ENCODE results near the gene MAGI1. TPM values are rescaled to one million over a fixed set of nuclear protein-coding genes. Genes with fewer than 3 reads are reported as not detected.

MAGI1 gene
- total RNA-seq, 1 donor from 2014 or later, result 5.0 TPM

GRCh38 chr3:65808824-65809223, 229.9 kb downstream of the MAGI1 start:
- Histone ChIP-seq H3K4me3 (ENCODE audit: low read depth, low read length) (no peak overlapping the region), H3K36me3 (ENCODE audit: control insufficient read depth, insufficient read depth, low read length) (no peaks in the 10 kb centered on the region), H3K27me3 (ENCODE audit: control insufficient read depth, insufficient read depth, low read length) (no peaks in the 10 kb centered on the region)
- DNase-seq (ENCODE audit: low read depth) (no peak), FAIRE-seq (no peak)
- no peak for TF ChIP-seq CTCF (IDR thresholded peaks at IDR 0.05; ENCODE audit: insufficient read depth, low read length, severe bottlenecking)

DNA sequence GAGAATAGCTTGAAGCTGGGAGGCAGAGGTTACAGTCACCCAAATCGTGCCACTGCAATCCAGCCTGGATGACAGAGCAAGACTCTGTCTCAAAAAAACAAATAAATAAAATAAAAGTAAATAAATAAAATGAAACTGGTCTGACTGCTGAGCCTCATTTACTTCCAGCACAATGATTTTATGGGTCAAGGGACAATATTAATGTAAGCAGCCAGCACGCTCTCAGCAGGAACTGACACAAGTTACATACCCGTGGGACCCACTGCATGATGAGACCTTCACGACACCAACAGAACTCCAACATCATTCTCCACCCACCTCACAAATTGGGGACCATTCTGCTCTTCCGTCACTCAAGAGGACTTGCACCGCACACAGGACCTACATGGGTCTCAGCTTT, 230.3 kb downstream of the MAGI1 start:
- FAIRE-seq, result no peak
- TF ChIP-seq CTCF (IDR thresholded peaks at IDR 0.05; ENCODE audit: insufficient read depth, low read length, severe bottlenecking), result no peak
- Histone ChIP-seq H3K27me3 (ENCODE audit: control insufficient read depth, insufficient read depth, low read length) (no peaks in the 10 kb centered on the region), H3K4me3 (ENCODE audit: low read depth, low read length) (no peak overlapping the region), H3K36me3 (ENCODE audit: control insufficient read depth, insufficient read depth, low read length) (no peaks in the 10 kb centered on the region)
- no peak for DNase-seq (ENCODE audit: low read depth)

DNA sequence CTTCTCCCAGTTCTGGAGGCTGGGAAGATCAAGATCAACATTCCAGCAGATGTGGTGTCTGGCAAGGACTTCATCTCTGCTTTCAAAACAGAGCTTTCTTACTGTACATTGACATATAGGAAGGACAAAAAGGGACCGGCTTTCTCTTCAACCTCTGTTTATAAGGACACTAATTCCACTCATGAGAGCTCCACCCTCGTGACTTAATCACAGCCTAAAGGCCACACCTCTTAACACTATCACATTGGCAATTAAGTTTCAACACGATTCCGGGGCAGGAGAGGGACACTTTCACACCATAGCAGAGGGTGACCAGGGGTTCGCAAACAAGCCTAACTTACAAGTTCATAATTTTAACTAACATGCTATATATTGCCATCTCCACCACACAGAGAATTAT, 231.5 kb downstream of the MAGI1 start:
- TF ChIP-seq CTCF (IDR thresholded peaks at IDR 0.05; ENCODE audit: insufficient read depth, low read length, severe bottlenecking), result no peak

GRCh38 chr3:65806600-65806999, 232.1 kb downstream of the MAGI1 start:
- H3K27me3 ChIP-seq (ENCODE audit: control insufficient read depth, insufficient read depth, low read length), result no peaks in the 10 kb centered on the region
- no peak for TF ChIP-seq CTCF (IDR thresholded peaks at IDR 0.05; ENCODE audit: insufficient read depth, low read length, severe bottlenecking)
- FAIRE-seq (no peak), DNase-seq (ENCODE audit: low read depth) (no peak)
- no peak overlapping the region for H3K4me3 ChIP-seq (ENCODE audit: low read depth, low read length)
- H3K36me3 ChIP-seq (ENCODE audit: control insufficient read depth, insufficient read depth, low read length), result no peaks in the 10 kb centered on the region

More for the DNA sequence above, 231.5 kb downstream of the MAGI1 start:
- DNase-seq (ENCODE audit: low read depth) (no peak), FAIRE-seq (no peak)
- Histone ChIP-seq H3K27me3 (ENCODE audit: control insufficient read depth, insufficient read depth, low read length) (no peaks in the 10 kb centered on the region), H3K36me3 (ENCODE audit: control insufficient read depth, insufficient read depth, low read length) (no peaks in the 10 kb centered on the region), H3K4me3 (ENCODE audit: low read depth, low read length) (no peak overlapping the region)

GRCh38 chr3:65796676-65797075, 242.0 kb downstream of the MAGI1 start:
- H3K36me3 ChIP-seq (ENCODE audit: control insufficient read depth, insufficient read depth, low read length), result no peaks in the 10 kb centered on the region
- TF ChIP-seq CTCF (IDR thresholded peaks at IDR 0.05; ENCODE audit: insufficient read depth, low read length, severe bottlenecking), result no peak
- H3K4me3 ChIP-seq (ENCODE audit: low read depth, low read length), result no peak overlapping the region
- H3K27me3 ChIP-seq (ENCODE audit: control insufficient read depth, insufficient read depth, low read length), result no peaks in the 10 kb centered on the region
- FAIRE-seq (no peak), DNase-seq (ENCODE audit: low read depth) (no peak)

GRCh38 chr3:65795166-65795565, 243.6 kb downstream of the MAGI1 start:
- H3K36me3 ChIP-seq (ENCODE audit: control insufficient read depth, insufficient read depth, low read length), result no peaks in the 10 kb centered on the region
- H3K27me3 ChIP-seq (ENCODE audit: control insufficient read depth, insufficient read depth, low read length), result no peaks in the 10 kb centered on the region
- no peak overlapping the region for H3K4me3 ChIP-seq (ENCODE audit: low read depth, low read length)
- DNase-seq (ENCODE audit: low read depth) (no peak), FAIRE-seq (no peak)
- TF ChIP-seq CTCF (IDR thresholded peaks at IDR 0.05; ENCODE audit: insufficient read depth, low read length, severe bottlenecking), result no peak

Measured in bronchial epithelial cell (primary cell).